RWPE1 (cell line): ENCODE results near the gene GLCE.
"Not testable (repeated sequence)": the region's sequence is repeated elsewhere in the genome, so short reads cannot be mapped to it uniquely, and the experiment has no call there.

ENCODE experiments used
- CTCF ChIA-PET: fragments of 350-600 bp; sonication (Branson Sonifier 250); formaldehyde crosslinking; extraction: SDS; loops from one replicate; lab custom pipeline; 2021; lab: Yijun Ruan, JAX
- POLR2A ChIA-PET: fragments of 400-600 bp; formaldehyde crosslinking; extraction: SDS; loops from one replicate; lab custom pipeline; 2020; ENCODE audit warnings: antibody characterized with exemption; ENCODE audit not compliant: low non-redundant PET; lab: Yijun Ruan, JAX
- DNase-seq: peaks from one replicate; pipeline ENCODE4 v3.0.0; 2012; ENCODE audit warnings: low spot score
- H3K27ac ChIP-seq: fragments of 450-650 bp; 2 replicates; pipeline ENCODE4 v1.5.1; 2017
- TF ChIP-seq, protein P1 (sequence below): fragments of 450-650 bp; conservative IDR thresholded peaks from 2 replicates; pipeline ENCODE4 v1.5.1; 2017; ENCODE audit warnings: low read depth, mild to moderate bottlenecking

Gene GLCE

DNA sequence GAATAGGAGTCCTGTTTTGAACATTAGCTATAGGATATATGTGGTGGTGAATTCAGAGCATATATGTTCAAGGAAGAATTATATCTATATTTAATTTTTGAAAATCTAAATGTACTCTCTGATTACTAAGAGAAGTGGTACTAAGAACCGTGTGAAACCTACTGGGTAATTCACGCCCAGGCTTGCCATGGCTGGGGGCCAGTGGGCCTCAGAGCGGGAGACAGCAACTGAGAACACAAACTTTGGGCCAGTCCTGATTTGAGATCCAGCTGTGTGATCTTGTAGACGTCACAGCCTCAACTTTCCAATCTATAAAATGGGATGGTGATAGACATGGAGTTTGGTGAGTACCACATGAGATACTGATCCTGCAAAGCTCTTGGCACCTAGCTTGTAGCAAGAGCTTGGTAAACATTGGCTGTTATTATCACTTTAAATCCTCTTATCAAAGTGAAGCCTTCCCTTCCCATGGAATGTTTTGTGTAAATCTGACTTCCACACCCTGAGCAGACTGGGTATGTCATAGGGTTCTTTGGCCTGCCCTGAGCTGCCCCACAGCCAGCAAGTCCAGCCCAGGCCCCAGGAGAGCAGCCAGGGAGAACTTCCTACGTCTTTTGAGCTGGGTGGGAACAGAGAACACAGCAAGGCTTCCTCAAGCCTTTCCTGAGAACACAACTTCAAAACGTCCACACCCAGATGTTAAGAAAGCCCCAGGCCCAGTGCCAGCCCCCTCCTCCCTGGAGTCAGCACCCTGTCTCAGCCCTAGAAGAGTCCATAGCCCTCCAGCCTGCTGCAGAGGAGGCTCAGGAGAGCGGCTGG lies 130.1 kb downstream of the GLCE start:
- CTCF ChIA-PET: interaction anchor here (1.5 kb wide), 1 partner anchor 105 kb away, joined by 3 read pairs; no protein-coding TSS in a partner anchor
- POLR2A ChIA-PET: no interaction called here
- no peak for DNase-seq
- H3K27ac ChIP-seq: peak overlapping the region; percentile 55
- TF ChIP-seq, protein P1, sequence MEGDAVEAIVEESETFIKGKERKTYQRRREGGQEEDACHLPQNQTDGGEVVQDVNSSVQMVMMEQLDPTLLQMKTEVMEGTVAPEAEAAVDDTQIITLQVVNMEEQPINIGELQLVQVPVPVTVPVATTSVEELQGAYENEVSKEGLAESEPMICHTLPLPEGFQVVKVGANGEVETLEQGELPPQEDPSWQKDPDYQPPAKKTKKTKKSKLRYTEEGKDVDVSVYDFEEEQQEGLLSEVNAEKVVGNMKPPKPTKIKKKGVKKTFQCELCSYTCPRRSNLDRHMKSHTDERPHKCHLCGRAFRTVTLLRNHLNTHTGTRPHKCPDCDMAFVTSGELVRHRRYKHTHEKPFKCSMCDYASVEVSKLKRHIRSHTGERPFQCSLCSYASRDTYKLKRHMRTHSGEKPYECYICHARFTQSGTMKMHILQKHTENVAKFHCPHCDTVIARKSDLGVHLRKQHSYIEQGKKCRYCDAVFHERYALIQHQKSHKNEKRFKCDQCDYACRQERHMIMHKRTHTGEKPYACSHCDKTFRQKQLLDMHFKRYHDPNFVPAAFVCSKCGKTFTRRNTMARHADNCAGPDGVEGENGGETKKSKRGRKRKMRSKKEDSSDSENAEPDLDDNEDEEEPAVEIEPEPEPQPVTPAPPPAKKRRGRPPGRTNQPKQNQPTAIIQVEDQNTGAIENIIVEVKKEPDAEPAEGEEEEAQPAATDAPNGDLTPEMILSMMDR: no peak

DNA sequence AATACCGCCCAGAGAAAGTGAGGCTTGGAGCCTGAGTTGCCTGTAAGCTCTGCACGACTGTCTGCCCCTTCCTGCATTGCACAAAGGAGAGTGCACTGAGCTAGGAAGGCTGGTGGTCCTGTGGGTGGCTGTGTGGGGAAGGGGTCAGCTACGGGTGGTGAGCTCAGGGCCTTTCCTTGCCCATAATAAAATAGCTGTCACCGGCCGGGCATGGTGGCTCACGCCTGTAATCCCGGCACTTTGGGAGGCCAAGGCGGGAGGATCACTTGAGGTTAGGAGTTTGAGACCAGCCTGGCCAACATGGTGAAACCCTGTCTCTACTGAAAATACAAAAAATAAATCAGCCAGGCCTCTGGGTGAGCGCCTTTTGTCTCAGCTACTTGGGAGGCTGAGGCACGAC lies 131.2 kb downstream of the GLCE start:
- CTCF ChIA-PET: interaction anchor here (0.5 to 1.5 kb wide), 2 partner anchors 103 to 382 kb away, joined by 3 to 4 read pairs; no protein-coding TSS in a partner anchor
- DNase-seq, POLR2A ChIA-PET, H3K27ac ChIP-seq: not testable (repeated sequence)

DNA sequence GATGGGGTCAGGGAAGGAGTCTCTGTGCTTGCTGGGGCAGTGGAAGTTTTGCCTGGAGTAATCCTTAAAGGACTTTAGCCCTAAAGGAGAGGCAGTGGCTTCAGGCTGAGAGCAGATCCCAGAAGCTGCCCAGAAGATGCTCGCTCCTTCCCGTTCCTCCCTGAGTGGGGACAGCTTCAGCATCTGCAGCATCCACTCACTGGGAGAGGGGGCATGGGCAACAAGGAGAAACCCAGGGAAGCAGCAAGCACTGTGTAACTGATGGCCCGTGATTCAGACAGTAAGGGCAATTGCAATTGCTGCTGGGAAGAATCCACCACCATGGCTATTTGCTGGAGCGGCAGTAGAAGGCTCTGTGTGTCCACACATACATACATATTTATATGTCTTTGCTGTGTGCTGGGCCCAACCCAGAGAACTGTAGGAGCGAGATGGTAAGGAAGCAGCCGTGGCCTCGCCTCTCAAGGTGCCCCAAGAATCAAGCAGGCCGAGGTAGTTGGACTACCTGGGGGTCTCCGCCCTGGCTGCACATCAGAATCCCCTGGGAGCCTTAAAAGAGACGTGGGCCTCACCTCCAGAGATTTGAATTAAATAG lies 132.5 kb downstream of the GLCE start:
- TF ChIP-seq, protein P1: no peak
- no peak overlapping the region for H3K27ac ChIP-seq
- DNase-seq: no peak
- POLR2A ChIA-PET: no interaction called here
- CTCF ChIA-PET: interaction anchor here (0.6 kb wide), 1 partner anchor 1001 kb away, joined by 3 read pairs; no protein-coding TSS in a partner anchor

DNA sequence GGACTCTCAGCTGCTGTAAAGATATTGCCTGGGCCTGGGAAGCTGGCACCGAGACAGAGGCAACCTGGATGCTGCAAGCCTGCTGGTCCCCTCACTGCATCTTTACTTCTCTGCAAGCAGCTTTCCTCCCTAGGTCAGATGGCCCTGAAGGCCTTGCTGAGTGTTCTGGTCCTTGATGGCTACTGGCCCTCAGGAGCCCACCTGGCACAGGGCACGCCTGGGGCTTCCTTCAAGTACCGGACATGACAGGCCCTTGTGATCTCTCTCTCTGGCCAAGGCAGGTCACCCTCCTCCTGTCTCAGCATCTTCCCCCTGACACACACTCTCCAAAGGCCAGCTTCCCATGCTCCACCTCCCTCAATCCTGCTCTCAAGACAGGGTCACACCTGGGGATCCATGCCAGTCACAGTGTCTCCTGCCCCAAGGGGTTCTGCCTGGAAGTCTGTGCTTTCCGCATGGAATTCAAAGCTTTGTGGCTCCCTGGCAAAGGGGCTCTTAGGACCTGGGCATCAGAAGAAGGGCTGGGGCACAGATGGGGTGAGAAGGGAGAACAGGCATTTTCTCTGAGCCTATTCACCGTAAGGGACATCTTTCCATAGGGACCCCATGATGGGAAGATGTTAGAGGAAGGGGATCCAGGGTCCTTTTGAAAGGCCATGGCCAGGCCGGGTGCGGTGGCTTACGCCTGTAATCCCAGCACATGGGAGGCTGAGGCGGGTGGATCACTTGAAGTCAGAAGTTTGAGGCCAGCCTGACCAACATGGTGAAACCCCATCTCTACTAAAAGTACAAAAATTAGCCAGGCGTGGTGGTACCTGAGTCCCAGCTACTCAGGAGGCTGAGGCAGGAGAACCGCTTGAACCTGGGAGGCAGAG lies 133.5 kb downstream of the GLCE start:
- no peak for DNase-seq
- ChIA-PET CTCF (no interaction called here), POLR2A (no interaction called here)
- TF ChIP-seq, protein P1: no peak
- H3K27ac ChIP-seq: no peak overlapping the region

DNA sequence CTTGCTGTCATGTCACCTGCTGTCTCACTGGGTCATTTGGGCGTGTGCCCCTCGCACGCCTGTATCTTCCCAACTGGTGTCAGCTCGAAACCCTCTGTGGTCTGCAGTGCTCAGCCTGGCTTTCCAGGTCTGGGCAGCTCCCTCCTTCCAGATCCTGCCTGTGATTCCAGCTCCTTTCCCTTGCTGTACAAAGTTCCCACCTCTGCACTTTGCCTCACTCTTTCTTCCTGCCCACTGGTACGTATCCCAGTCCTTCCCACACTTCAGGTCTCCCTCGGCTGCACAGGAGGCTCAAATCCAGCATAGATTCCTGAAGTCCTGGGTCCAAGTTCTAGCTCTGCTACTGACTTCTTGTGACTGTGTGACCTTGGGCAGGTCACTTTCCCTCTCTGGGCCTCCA lies 136.2 kb downstream of the GLCE start:
- TF ChIP-seq, protein P1: no peak
- POLR2A ChIA-PET: no interaction called here
- DNase-seq: no peak
- CTCF ChIA-PET: interaction anchor here (0.5 kb wide), 2 partner anchors 26 to 27 kb away, joined by 3 read pairs; no protein-coding TSS in a partner anchor
- H3K27ac ChIP-seq: no peak overlapping the region

DNA sequence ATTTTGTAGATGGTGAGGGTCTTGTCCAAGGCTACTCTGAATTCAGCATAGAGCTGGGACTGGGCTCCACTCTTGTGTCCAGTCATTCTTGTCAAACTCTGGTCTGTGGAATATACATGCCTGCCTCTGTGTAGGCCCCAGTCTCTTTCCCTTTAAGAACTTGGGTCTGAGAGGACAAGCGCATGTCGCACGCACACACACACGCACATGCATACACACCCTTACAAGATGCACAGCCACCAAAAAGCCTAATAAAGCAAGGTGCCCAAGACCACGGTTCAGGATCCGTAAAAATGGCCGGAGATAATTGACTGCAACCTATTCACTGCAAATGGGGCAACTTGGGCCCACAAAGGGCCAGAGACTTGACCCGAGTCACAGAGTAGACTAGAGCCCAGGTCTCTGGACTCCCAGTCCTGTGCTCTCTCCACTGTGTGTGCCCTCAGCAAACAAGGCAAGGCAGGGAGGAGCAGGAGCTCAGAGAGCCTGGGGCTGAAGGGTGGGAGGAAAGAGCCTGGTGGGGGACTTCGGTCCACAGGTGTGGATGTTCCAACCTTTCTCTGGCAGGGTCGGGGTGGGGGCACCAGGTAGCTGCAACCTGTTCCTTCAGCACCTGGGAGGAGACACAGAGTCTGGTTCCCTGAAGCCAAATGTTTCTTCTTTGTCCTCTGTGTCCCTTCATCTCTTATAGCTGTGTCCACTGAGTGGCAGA lies 137.4 kb downstream of the GLCE start:
- POLR2A ChIA-PET: no interaction called here
- TF ChIP-seq, protein P1: no peak
- DNase-seq: no peak
- no peak overlapping the region for H3K27ac ChIP-seq
- CTCF ChIA-PET: no interaction called here
